ENCODE data around the gene PDP2. TPM values are rescaled to one million over a fixed set of nuclear protein-coding genes. Genes with fewer than 3 reads are reported as not detected.

PDP2 gene
- total and polyA plus RNA-seq, 2 donors from 2014 or later: 5.1 to 9.2 TPM

DNA sequence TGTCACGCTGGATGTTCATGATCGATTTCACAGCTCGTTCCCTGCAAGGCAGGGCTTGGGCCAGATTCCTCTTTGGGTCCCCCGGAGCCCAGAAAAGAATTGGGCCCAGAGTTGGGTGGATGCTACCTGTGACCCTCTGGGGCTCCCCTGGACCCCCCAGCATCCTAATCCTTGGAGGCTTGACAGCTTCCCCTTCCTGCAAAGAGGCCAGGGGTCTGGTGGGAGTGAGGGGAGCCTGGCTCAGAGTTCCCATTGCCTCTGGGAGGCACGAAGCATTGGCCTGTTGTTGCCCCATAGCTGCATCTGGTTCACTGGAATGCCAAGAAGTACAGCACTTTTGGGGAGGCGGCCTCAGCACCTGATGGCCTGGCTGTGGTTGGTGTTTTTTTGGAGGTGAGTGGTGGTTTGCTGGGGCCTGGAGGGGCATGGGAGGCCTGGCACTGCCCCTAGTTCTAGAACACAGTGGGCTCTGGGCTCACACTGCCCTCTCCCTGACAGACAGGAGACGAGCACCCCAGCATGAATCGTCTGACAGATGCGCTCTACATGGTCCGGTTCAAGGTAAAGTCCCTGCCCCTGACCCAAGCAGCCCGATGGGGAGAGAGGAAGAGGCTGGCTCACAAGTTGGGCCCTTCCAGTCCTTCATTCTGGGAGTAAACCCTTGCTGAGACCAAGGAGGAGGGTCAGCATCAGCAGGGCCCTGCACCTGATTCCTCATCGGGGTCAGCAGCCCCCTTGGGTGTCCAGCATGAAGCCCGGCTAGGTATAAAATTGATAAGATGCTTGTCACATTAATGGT, 28.9 kb upstream of the PDP2 start:
- Histone ChIP-seq H3K27ac (ENCODE audit: low read depth in 2 of 2, low read length in 2 of 2) (no peak overlapping the region), H3K4me1 (ENCODE audit: control insufficient read depth in 2 of 3, insufficient read depth in 2 of 3, low read depth in 1 of 3, low read length in 3 of 3) (no peaks in the 10 kb centered on the region), H3K27me3 (ENCODE audit: control insufficient read depth, insufficient read depth, low read length) (no peaks in the 10 kb centered on the region), H3K4me3 (ENCODE audit: low read length in 3 of 3) (no peak overlapping the region), H3K36me3 (ENCODE audit: control insufficient read depth in 2 of 3, insufficient read depth in 3 of 3, low read length in 3 of 3) (no peaks in the 10 kb centered on the region), H3K9ac (ENCODE audit: low read length in 3 of 3) (no peak overlapping the region), H3K9me3 (ENCODE audit: control insufficient read depth in 2 of 3, insufficient read depth in 1 of 3, low read length in 3 of 3) (no peaks in the 10 kb centered on the region)
- intact Hi-C loops (cut with DNase I): no loop called here
- TF ChIP-seq, protein P1, sequence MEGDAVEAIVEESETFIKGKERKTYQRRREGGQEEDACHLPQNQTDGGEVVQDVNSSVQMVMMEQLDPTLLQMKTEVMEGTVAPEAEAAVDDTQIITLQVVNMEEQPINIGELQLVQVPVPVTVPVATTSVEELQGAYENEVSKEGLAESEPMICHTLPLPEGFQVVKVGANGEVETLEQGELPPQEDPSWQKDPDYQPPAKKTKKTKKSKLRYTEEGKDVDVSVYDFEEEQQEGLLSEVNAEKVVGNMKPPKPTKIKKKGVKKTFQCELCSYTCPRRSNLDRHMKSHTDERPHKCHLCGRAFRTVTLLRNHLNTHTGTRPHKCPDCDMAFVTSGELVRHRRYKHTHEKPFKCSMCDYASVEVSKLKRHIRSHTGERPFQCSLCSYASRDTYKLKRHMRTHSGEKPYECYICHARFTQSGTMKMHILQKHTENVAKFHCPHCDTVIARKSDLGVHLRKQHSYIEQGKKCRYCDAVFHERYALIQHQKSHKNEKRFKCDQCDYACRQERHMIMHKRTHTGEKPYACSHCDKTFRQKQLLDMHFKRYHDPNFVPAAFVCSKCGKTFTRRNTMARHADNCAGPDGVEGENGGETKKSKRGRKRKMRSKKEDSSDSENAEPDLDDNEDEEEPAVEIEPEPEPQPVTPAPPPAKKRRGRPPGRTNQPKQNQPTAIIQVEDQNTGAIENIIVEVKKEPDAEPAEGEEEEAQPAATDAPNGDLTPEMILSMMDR (IDR thresholded peaks at IDR 0.05; ENCODE audit: borderline replicate concordance, extremely low read depth, insufficient read depth): no peak
- no peak for DNase-seq
- no peak for FAIRE-seq

- no peak overlapping the region for H3K4me3 ChIP-seq (ENCODE audit: low read length in 3 of 3)
- H3K27ac ChIP-seq (ENCODE audit: low read depth in 2 of 2, low read length in 2 of 2): no peak overlapping the region
- DNase-seq (no peak), FAIRE-seq (no peak)
- no peaks in the 10 kb centered on the region for H3K36me3 ChIP-seq (ENCODE audit: control insufficient read depth in 2 of 3, insufficient read depth in 3 of 3, low read length in 3 of 3)
- TF ChIP-seq, protein P1 (IDR thresholded peaks at IDR 0.05; ENCODE audit: borderline replicate concordance, extremely low read depth, insufficient read depth): no peak
- no peak overlapping the region for H3K9ac ChIP-seq (ENCODE audit: low read length in 3 of 3)
- H3K4me1 ChIP-seq (ENCODE audit: control insufficient read depth in 2 of 3, insufficient read depth in 2 of 3, low read depth in 1 of 3, low read length in 3 of 3): no peaks in the 10 kb centered on the region
- intact Hi-C loops (cut with DNase I): no loop called here
- no peaks in the 10 kb centered on the region for H3K27me3 ChIP-seq (ENCODE audit: control insufficient read depth, insufficient read depth, low read length)
- no peaks in the 10 kb centered on the region for H3K9me3 ChIP-seq (ENCODE audit: control insufficient read depth in 2 of 3, insufficient read depth in 1 of 3, low read length in 3 of 3)
These were observed 26.8 kb upstream of the PDP2 start for GRCh38 chr16:66853261-66854139.

- no peak for FAIRE-seq
- H3K4me3 ChIP-seq (ENCODE audit: low read length in 3 of 3): no peak overlapping the region
- H3K36me3 ChIP-seq (ENCODE audit: control insufficient read depth in 2 of 3, insufficient read depth in 3 of 3, low read length in 3 of 3): no peaks in the 10 kb centered on the region
These were observed 24.1 kb upstream of the PDP2 start for GRCh38 chr16:66856184-66856730.

More at GRCh38 chr16:66856184-66856730, 24.1 kb upstream of the PDP2 start:
- DNase-seq: no peak
- no peaks in the 10 kb centered on the region for H3K27me3 ChIP-seq (ENCODE audit: control insufficient read depth, insufficient read depth, low read length)
- TF ChIP-seq, protein P1 (IDR thresholded peaks at IDR 0.05; ENCODE audit: borderline replicate concordance, extremely low read depth, insufficient read depth): no peak
- intact Hi-C loops (cut with DNase I): no loop called here
- no peaks in the 10 kb centered on the region for H3K4me1 ChIP-seq (ENCODE audit: control insufficient read depth in 2 of 3, insufficient read depth in 2 of 3, low read depth in 1 of 3, low read length in 3 of 3)
- no peak overlapping the region for H3K9ac ChIP-seq (ENCODE audit: low read length in 3 of 3)
- H3K27ac ChIP-seq (ENCODE audit: low read depth in 2 of 2, low read length in 2 of 2): no peak overlapping the region
- H3K9me3 ChIP-seq (ENCODE audit: control insufficient read depth in 2 of 3, insufficient read depth in 1 of 3, low read length in 3 of 3): no peaks in the 10 kb centered on the region

Data from kidney (tissue), 14 donors.